Posterior cingulate gyrus (tissue), 11 donors: ENCODE measurements around the gene ROR1.

Source experiments
- DNase-seq, 10 donors: peaks; one replicate each; pipeline versions ENCODE4 v3.0.0 to v3.0.0-alpha.2; 2020 to 2021; ENCODE audit warnings: mixed read lengths in 3 of 10
- intact Hi-C: fragments of 100-400 bp; cut with DNase I; formaldehyde crosslinking; loops from one replicate; pipeline ENCODE4 v1.15.1; 2023

ROR1 gene

GRCh38 chr1:63773815-63774616 is at the start of gene ROR1:
Gene ROR1, plus strand, starts transcription at chr1:63774017.
- intact Hi-C loops, result loop anchor here (2.0 to 10.0 kb wide), 4 partner anchors 79 to 469 kb away; no protein-coding TSS in a partner anchor

GRCh38 chr1:63724375-63724899 is 49.4 kb upstream of the ROR1 start:
- intact Hi-C loops, result no loop called here
- no peak for DNase-seq

More at GRCh38 chr1:63773815-63774616, at the start of gene ROR1:
- DNase-seq, result peak; percentile 74 to 97 (median 84)

- DNase-seq, result no peak
- intact Hi-C loops, result no loop called here
Measured at GRCh38 chr1:63728611-63729226, 45.1 kb upstream of the ROR1 start.

- intact Hi-C loops, result no loop called here
- no peak for DNase-seq
Measured at GRCh38 chr1:63729227-63729620, 44.6 kb upstream of the ROR1 start.

- intact Hi-C loops, result no loop called here
- DNase-seq, result peak in 1 of 10 donors; percentile 13
Measured at GRCh38 chr1:63730211-63730610, 43.6 kb upstream of the ROR1 start.

- DNase-seq, result no peak
- intact Hi-C loops, result no loop called here
Measured at GRCh38 chr1:63731117-63732043, 42.4 kb upstream of the ROR1 start.

- intact Hi-C loops, result no loop called here
- DNase-seq, result no peak
Measured at GRCh38 chr1:63732666-63733065, 41.2 kb upstream of the ROR1 start.

GRCh38 chr1:63738772-63739171 is 35.0 kb upstream of the ROR1 start:
- intact Hi-C loops, result no loop called here
- no peak for DNase-seq

GRCh38 chr1:63739452-63739851 is 34.4 kb upstream of the ROR1 start:
- intact Hi-C loops, result no loop called here
- DNase-seq, result no peak

GRCh38 chr1:63740432-63740831 is 33.4 kb upstream of the ROR1 start:
- intact Hi-C loops, result no loop called here
- DNase-seq, result no peak

- intact Hi-C loops, result no loop called here
- no peak for DNase-seq
Measured at GRCh38 chr1:63742526-63742925, 31.3 kb upstream of the ROR1 start.

- DNase-seq, result no peak
- intact Hi-C loops, result no loop called here
Measured at GRCh38 chr1:63743781-63744180, 30.0 kb upstream of the ROR1 start.

- intact Hi-C loops, result no loop called here
- DNase-seq, result peak in 1 of 10 donors; percentile 82
Measured at GRCh38 chr1:63746129-63746864, 27.5 kb upstream of the ROR1 start.

- no peak for DNase-seq
- intact Hi-C loops, result no loop called here
Measured at GRCh38 chr1:63747445-63747844, 26.4 kb upstream of the ROR1 start.

GRCh38 chr1:63748046-63748580 is 25.7 kb upstream of the ROR1 start:
- no peak for DNase-seq
- intact Hi-C loops, result no loop called here

- no peak for DNase-seq
- intact Hi-C loops, result no loop called here
Measured at GRCh38 chr1:63748641-63749040, 25.2 kb upstream of the ROR1 start.

GRCh38 chr1:63750721-63751120 is 23.1 kb upstream of the ROR1 start:
- no peak for DNase-seq
- intact Hi-C loops, result no loop called here

GRCh38 chr1:63752176-63752575 is 21.6 kb upstream of the ROR1 start:
- no peak for DNase-seq
- intact Hi-C loops, result no loop called here

GRCh38 chr1:63753591-63753990 is 20.2 kb upstream of the ROR1 start:
- intact Hi-C loops, result no loop called here

GRCh38 chr1:63756839-63757238 is 17.0 kb upstream of the ROR1 start:
- intact Hi-C loops, result no loop called here
- no peak for DNase-seq

More at GRCh38 chr1:63753591-63753990, 20.2 kb upstream of the ROR1 start:
- no peak for DNase-seq
